GM15510 (cell line): ENCODE data around the gene LILRB1.
A peak's percentile ranks its signal among the peaks of the same experiment; 100 is the strongest.

Experiments
- POLR2A ChIP-seq: IDR thresholded peaks from 3 replicates; pipeline ENCODE4 v1.6.1; 2011; ENCODE audit warnings: borderline replicate concordance; ENCODE audit not compliant: insufficient read length; ENCODE audit errors: extremely low read depth

LILRB1 gene

DNA sequence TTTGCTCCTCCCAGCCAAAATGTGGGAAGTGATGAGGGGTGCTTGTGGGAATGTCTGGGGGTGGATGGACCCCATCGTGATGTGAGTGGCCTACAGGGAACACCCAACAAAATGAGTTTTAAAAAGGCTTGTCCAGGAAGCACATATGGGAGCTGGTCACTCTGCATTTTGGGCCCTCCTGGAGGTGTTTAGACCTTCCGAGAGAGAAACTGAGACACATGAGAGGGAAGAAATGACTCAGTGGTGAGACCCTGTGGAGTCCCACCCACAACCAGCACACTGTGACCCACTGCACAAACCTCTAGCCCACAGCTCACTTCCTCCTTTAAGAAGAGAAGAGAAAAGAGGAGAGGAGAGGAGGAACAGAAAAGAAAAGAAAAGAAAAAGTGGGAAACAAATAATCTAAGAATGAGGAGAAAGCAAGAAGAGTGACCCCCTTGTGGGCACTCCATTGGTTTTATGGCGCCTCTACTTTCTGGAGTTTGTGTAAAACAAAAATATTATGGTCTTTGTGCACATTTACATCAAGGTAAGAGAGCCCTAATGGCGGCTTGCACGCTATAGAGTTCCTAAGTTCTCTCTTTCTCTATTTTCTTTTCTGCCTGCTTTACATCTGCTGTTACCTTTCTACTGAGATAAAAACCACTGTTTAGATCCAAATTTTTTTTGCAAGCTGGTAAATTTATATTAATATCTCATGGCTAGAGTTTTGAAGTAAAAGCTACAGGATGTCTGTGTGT, 13.3 kb upstream of the LILRB1 start:
- peak; percentile 38 for TF ChIP-seq POLR2A

- TF ChIP-seq POLR2A = no peak
Measured at GRCh38 chr19:54620464-54620863, 9.8 kb upstream of the LILRB1 start.

- no peak for TF ChIP-seq POLR2A
Measured at GRCh38 chr19:54622431-54622830, 7.9 kb upstream of the LILRB1 start.

DNA sequence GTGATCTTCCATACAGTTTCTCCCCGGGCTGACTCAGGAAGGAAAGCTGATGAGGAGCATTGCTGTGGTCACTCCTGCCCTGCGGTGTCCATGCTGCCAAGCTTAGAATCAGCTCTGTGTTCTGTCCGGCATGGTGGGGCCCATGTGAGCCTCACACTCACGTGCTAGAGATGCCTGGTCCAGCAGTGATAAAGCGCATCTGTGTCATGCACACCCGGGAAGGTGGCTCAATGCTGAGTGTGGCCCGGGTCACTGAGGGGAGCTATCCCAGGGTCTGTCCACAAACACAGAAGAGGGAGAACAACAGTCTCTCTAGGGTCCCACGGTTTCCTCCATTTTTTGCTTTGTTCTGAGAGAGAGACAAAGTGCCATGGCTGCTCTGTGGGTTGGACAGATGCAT, 3.5 kb upstream of the LILRB1 start:
- TF ChIP-seq POLR2A = no peak

DNA sequence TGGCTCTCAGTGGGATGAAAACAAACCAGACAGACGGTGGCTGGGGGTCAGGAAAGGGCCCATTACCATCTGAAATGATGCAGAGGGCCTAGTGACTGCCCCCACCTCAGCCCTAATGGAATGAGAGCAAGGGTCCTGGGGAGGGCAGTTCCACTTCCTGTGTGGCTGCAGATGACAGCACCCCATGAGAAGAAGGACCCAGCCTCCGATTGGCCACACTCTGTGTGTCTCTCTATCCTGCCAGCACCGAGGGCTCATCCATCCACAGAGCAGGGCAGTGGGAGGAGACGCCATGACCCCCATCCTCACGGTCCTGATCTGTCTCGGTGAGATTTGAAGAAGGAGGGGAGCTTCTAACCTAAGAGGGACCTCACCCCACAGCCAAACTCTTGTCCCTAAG, 498 bp downstream of the LILRB1 start:
- TF ChIP-seq POLR2A = no peak

DNA sequence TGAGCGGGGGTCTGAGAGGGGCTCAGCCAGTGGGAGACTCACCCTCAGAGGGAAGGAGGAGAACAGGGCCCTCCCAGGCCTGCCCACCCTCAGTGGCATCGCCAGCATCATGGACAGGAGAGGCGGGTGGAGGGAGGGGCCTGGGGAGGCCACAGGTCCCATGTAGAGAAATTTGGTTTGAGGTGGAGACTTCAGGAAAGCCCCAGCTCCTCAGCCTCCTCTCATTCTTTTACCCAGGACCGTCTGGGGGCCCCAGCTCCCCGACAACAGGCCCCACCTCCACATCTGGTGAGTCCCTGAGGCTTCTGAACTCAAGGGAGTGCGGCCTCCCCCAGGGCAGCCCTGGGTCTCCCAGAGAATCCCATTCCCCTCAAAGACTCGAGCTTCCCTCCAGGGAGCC, 3.1 kb downstream of the LILRB1 start:
- no peak for TF ChIP-seq POLR2A

- TF ChIP-seq POLR2A = no peak
Measured at GRCh38 chr19:54638683-54639082, 8.4 kb downstream of the LILRB1 start.

- TF ChIP-seq POLR2A = no peak
Measured at GRCh38 chr19:54644056-54644455, 13.8 kb downstream of the LILRB1 start.

DNA sequence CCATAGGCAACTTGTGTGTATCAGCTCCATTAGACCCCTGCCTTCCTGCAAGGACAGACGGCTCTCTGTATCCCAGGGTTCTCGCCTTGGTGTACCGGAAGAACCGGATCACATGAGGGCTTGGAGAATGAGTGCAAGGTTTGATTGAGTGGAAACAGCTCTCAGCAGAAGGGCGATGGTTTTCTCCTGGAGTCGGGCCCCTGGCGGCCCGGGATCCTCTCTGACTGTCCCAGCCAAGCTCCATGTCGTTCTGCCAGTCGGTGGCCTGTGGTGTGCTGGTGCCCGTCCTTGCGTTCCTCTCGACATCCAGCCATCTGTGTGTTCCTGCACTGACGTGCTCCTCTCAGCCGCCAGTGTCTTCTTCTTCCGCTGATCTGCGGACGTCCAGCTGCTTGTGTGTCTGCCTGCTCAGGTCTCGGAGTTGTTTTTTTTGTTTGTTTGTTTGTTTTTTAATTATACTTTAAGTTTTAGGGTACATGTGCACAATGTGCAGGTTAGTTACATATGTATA, 16.1 kb downstream of the LILRB1 start:
- no peak for TF ChIP-seq POLR2A

DNA sequence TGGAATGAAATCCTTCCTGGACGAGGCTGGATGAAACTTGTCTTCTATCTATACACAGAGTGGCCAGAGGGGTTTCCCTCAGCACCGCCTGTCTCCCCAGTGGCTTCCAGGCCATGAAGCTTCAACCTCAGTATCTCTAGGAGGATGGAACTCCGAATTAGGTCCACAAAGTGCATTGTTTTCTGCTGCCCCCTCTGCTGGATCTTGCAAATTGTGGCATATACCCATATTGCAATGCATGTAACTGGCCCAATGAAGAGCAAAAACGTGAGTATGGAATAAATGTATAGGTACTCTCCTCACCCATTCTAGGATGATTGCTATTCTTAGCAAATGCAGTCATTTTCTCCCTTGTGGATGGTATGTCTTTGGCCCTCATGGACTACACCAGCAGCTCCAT, 17.8 kb downstream of the LILRB1 start:
- no peak for TF ChIP-seq POLR2A

GRCh38 chr19:54650108-54650655, 19.9 kb downstream of the LILRB1 start:
- no peak for TF ChIP-seq POLR2A

DNA sequence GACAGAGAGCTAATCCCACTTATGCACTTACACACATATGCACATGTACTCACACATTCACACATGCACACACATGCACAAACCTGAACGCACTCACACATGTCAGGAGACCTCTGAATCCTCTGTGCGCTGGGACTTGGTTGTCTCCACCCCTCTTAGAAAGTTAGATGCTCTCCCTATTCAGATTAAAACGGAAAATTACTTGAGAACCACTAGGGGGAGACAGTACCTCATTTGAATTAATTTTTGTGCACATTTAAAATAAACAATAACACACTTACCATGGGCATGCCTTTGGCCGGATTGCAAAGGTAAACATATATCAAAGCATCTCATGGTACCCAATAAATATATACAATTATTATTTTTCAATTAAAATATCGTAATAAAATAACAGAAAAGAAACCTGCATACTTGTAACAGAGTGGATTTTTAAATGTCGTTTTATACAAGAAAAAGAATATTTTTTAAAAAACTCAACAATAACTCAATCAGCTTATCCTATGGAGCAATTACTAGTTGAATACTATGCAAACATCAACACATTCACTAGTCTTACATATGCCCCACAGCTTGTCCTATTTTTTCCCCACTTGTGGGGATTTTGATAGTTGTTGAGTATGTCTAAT, 23.0 kb downstream of the LILRB1 start:
- TF ChIP-seq POLR2A = no peak

- TF ChIP-seq POLR2A = no peak
Measured at GRCh38 chr19:54654447-54655321, 24.4 kb downstream of the LILRB1 start.

GRCh38 chr19:54659300-54659699, 29.0 kb downstream of the LILRB1 start:
- TF ChIP-seq POLR2A = no peak

DNA sequence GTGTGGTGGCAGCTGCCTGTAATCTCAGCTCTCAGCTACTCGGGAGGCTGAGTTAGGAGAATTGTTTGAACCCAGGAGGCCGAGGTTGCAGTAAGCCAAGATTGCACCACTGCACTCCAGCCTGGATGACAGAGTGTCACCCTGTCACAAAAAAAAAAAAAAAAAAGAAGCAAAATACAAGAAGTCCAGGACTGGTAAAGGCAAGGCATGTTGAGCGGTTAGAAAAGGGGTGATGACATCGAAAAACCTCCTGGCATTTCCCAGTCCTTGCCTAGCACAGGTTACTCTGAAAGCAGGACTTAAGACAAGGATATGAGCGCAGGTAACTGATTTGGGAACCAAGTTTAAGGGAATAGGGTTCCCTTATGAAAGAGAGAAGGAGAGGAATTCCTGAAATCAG, 30.0 kb downstream of the LILRB1 start:
- no peak for TF ChIP-seq POLR2A
